ENCODE data around the gene DACH1. TPM values are rescaled to one million over a fixed set of nuclear protein-coding genes. Genes with fewer than 3 reads are reported as not detected.

DACH1 gene
- total and polyA plus RNA-seq, 3 experiments from 2014 or later, result not detected

DNA sequence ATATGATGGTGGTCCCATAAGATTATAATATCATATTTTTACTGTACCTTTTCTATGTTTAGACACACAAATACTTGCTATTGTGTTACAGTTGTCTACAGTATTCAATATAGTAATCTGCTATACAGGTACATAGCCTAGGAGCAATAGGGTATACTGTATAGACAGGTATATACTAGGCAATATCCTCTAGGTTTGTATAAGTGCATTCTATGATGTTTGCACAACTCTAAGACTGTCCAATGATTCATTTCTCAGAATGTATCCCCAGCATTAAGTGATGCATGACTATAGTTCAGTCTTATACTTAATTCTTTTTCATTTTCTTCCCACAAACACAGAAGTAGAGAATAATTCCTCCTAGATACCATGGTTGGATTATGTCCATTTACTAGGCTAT lies 383.3 kb downstream of the DACH1 start:
- CTCF ChIA-PET, result no interaction called here
- Histone ChIP-seq H3K27me3 (ENCODE audit: insufficient read depth, low read length, poor library complexity, severe bottlenecking) (no peaks in the 10 kb centered on the region), H3K36me3 (ENCODE audit: insufficient read depth, low read length) (no peaks in the 10 kb centered on the region), H3K4me3 (ENCODE audit: low read length) (no peak overlapping the region), H3K27ac (ENCODE audit: low read depth, low read length) (no peak overlapping the region), H3K9me3 (ENCODE audit: low read length) (no peaks in the 10 kb centered on the region), H3K4me1 (ENCODE audit: insufficient read depth, low read length) (no peaks in the 10 kb centered on the region)
- Mint-ChIP-seq H3K36me3 (no peaks in the 10 kb centered on the region), H3K4me3 (no peak overlapping the region), H3K9me3 (peaks cover 0 to 12% (median 0%) of the 10 kb centered on the region in 5 donors), H3K27me3 (no peaks in the 10 kb centered on the region), H3K27ac (no peak overlapping the region), H3K4me1 (no peaks in the 10 kb centered on the region)
- DNase-seq, result no peak
- POLR2A ChIA-PET, result no interaction called here

DNA sequence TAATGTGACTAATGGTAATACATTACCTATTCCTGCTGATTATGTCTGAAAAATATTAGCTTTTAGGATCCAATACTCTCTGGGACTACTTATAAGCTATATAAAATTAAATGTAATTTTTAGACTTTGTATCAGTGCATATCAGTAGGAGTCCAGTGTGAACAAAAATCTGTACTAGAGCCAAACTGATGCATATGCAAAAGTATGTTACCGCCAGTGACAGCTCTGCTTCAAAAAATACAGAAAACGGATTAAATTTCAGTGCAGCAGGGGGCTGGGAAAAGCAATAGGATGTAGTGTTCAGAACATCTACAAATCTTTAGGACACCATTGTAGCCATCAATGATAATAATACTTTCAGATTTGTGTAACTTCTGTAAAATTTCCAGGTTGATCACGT lies 385.5 kb downstream of the DACH1 start:
- Mint-ChIP-seq H3K4me3 (no peak overlapping the region), H3K27ac (no peak overlapping the region), H3K36me3 (no peaks in the 10 kb centered on the region), H3K4me1 (no peaks in the 10 kb centered on the region), H3K9me3 (peaks cover 0 to 12% (median 0%) of the 10 kb centered on the region in 5 donors), H3K27me3 (no peaks in the 10 kb centered on the region)
- Histone ChIP-seq H3K27me3 (ENCODE audit: insufficient read depth, low read length, poor library complexity, severe bottlenecking) (no peaks in the 10 kb centered on the region), H3K36me3 (ENCODE audit: insufficient read depth, low read length) (no peaks in the 10 kb centered on the region), H3K4me3 (ENCODE audit: low read length) (no peak overlapping the region), H3K27ac (ENCODE audit: low read depth, low read length) (no peak overlapping the region), H3K4me1 (ENCODE audit: insufficient read depth, low read length) (no peaks in the 10 kb centered on the region), H3K9me3 (ENCODE audit: low read length) (no peaks in the 10 kb centered on the region)
- ChIA-PET CTCF (no interaction called here), POLR2A (no interaction called here)
- DNase-seq, result no peak

DNA sequence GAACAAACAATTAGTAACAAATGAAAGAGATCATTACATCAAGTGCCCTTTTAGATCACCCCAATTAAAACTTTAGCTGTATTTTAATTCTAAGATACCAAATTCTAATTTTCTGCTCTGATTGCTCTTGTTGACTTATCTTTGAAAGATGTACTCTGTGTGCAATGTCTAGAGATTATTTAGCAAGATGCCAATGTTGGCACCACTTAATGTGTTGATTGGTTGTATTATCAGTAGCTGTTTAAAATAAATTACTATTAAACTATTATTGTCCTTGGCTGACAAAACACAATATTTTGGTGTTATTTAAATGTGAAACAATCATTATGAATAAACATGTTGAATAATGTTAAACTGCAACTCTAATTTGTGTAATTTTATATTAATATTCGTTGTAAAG lies 386.0 kb downstream of the DACH1 start:
- Mint-ChIP-seq H3K36me3 (no peaks in the 10 kb centered on the region), H3K27me3 (no peaks in the 10 kb centered on the region), H3K4me3 (no peak overlapping the region), H3K27ac (no peak overlapping the region), H3K4me1 (no peaks in the 10 kb centered on the region), H3K9me3 (peaks cover 0 to 12% (median 0%) of the 10 kb centered on the region in 5 donors)
- H3K27ac ChIP-seq (ENCODE audit: low read depth, low read length), result no peak overlapping the region
- no peak overlapping the region for H3K4me3 ChIP-seq (ENCODE audit: low read length)
- H3K27me3 ChIP-seq (ENCODE audit: insufficient read depth, low read length, poor library complexity, severe bottlenecking), result no peaks in the 10 kb centered on the region
- ChIA-PET POLR2A (no interaction called here), CTCF (no interaction called here)
- H3K36me3 ChIP-seq (ENCODE audit: insufficient read depth, low read length), result no peaks in the 10 kb centered on the region
- no peak for DNase-seq
- no peaks in the 10 kb centered on the region for H3K9me3 ChIP-seq (ENCODE audit: low read length)
- H3K4me1 ChIP-seq (ENCODE audit: insufficient read depth, low read length), result no peaks in the 10 kb centered on the region

DNA sequence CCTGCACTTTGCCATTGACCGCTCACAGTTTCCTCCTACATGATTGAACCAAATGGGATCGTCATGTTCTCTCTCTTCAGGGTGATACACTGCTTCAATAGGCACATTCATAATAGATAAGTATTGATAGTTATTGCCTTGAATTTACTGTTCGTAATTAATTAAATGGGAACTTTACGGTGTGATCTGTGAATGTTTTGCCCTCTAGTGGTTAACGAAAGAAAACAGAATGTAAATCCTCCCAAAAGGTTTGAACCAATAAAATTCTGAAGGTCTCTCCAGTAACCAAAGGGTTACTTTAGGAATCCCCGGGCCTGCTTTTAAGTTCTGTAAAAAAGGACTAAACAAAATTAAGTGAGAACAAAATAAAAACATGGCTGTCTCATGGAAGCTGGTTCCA lies 389.3 kb downstream of the DACH1 start:
- H3K27me3 Mint-ChIP-seq, result no peaks in the 10 kb centered on the region
- H3K27ac Mint-ChIP-seq, result no peak overlapping the region
- H3K9me3 ChIP-seq (ENCODE audit: low read length), result no peaks in the 10 kb centered on the region
- H3K36me3 ChIP-seq (ENCODE audit: insufficient read depth, low read length), result no peaks in the 10 kb centered on the region
- ChIA-PET CTCF (no interaction called here), POLR2A (no interaction called here)
- H3K27ac ChIP-seq (ENCODE audit: low read depth, low read length), result no peak overlapping the region
- H3K36me3 Mint-ChIP-seq, result no peaks in the 10 kb centered on the region
- no peaks in the 10 kb centered on the region for H3K4me1 ChIP-seq (ENCODE audit: insufficient read depth, low read length)
- no peak overlapping the region for H3K4me3 ChIP-seq (ENCODE audit: low read length)
- H3K4me1 Mint-ChIP-seq, result no peaks in the 10 kb centered on the region
- no peak overlapping the region for H3K4me3 Mint-ChIP-seq
- H3K27me3 ChIP-seq (ENCODE audit: insufficient read depth, low read length, poor library complexity, severe bottlenecking), result no peaks in the 10 kb centered on the region
- H3K9me3 Mint-ChIP-seq, result peaks cover 0 to 23% (median 0%) of the 10 kb centered on the region in 5 donors
- no peak for DNase-seq

DNA sequence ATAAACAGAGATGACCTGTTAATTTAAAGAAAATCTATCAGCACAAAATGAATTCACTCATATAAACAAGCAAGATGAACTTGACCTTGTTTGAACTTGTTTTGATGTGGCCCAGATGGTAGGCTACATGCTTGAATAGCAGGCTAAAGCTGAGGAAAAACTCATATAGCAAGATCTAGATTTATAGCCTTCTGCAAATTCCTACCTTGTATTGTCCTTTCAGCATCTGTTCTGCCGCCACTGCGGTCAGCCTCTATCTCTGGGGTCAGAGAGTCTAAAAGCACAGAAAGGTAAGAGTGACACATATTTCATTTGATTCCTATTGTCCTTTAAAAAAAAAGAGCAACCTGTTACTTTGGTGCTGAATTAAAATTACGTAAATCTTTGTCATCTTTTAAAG lies 392.1 kb downstream of the DACH1 start:
- no peak overlapping the region for H3K27ac ChIP-seq (ENCODE audit: low read depth, low read length)
- H3K27me3 Mint-ChIP-seq, result no peaks in the 10 kb centered on the region
- H3K4me1 ChIP-seq (ENCODE audit: insufficient read depth, low read length), result no peaks in the 10 kb centered on the region
- H3K4me3 ChIP-seq (ENCODE audit: low read length), result no peak overlapping the region
- H3K9me3 Mint-ChIP-seq, result peaks cover 0 to 11% (median 3%) of the 10 kb centered on the region in 5 donors
- ChIA-PET CTCF (no interaction called here), POLR2A (no interaction called here)
- no peak overlapping the region for H3K4me3 Mint-ChIP-seq
- H3K36me3 ChIP-seq (ENCODE audit: insufficient read depth, low read length), result no peaks in the 10 kb centered on the region
- no peak overlapping the region for H3K27ac Mint-ChIP-seq
- no peaks in the 10 kb centered on the region for H3K27me3 ChIP-seq (ENCODE audit: insufficient read depth, low read length, poor library complexity, severe bottlenecking)
- H3K36me3 Mint-ChIP-seq, result no peaks in the 10 kb centered on the region
- no peaks in the 10 kb centered on the region for H3K9me3 ChIP-seq (ENCODE audit: low read length)
- H3K4me1 Mint-ChIP-seq, result no peaks in the 10 kb centered on the region
- DNase-seq, result no peak

DNA sequence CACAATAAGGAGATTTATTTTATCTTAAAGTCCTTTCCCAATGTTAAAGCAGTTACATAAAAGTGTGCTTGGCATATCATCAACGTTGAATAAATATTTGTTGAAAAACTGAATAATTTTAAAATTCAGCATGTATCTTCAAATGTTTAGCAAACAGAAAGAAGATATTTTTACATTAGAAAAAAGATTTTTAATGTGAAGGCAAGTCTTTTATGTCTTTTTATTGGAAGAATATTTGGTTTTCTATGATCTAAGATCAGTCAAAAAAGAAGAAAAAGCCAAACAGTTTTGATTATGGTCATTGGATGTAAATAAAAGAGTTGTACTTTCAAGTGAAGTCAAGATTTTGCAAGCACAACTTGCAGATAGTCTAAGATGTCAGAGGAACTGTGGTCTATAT lies 397.4 kb downstream of the DACH1 start:
- no peaks in the 10 kb centered on the region for H3K27me3 ChIP-seq (ENCODE audit: insufficient read depth, low read length, poor library complexity, severe bottlenecking)
- DNase-seq, result no peak
- H3K4me1 ChIP-seq (ENCODE audit: insufficient read depth, low read length), result no peaks in the 10 kb centered on the region
- no peak overlapping the region for H3K4me3 Mint-ChIP-seq
- H3K27ac ChIP-seq (ENCODE audit: low read depth, low read length), result no peak overlapping the region
- peaks cover 0 to 16% (median 3%) of the 10 kb centered on the region in 5 donors for H3K9me3 Mint-ChIP-seq
- no peak overlapping the region for H3K27ac Mint-ChIP-seq
- POLR2A ChIA-PET, result no interaction called here
- H3K4me3 ChIP-seq (ENCODE audit: low read length), result no peak overlapping the region
- H3K4me1 Mint-ChIP-seq, result no peaks in the 10 kb centered on the region
- H3K9me3 ChIP-seq (ENCODE audit: low read length), result no peaks in the 10 kb centered on the region
- no peaks in the 10 kb centered on the region for H3K36me3 ChIP-seq (ENCODE audit: insufficient read depth, low read length)
- H3K36me3 Mint-ChIP-seq, result no peaks in the 10 kb centered on the region
- CTCF ChIA-PET, result no interaction called here
- no peaks in the 10 kb centered on the region for H3K27me3 Mint-ChIP-seq

GRCh38 chr13:71464686-71465085 lies 402.3 kb downstream of the DACH1 start:
- Histone ChIP-seq H3K4me1 (ENCODE audit: insufficient read depth, low read length) (no peaks in the 10 kb centered on the region), H3K9me3 (ENCODE audit: low read length) (no peaks in the 10 kb centered on the region), H3K27me3 (ENCODE audit: insufficient read depth, low read length, poor library complexity, severe bottlenecking) (no peaks in the 10 kb centered on the region), H3K36me3 (ENCODE audit: insufficient read depth, low read length) (no peaks in the 10 kb centered on the region), H3K4me3 (ENCODE audit: low read length) (no peak overlapping the region), H3K27ac (ENCODE audit: low read depth, low read length) (no peak overlapping the region)
- no peaks in the 10 kb centered on the region for H3K27me3 Mint-ChIP-seq
- H3K9me3 Mint-ChIP-seq, result peaks cover 0 to 12% (median 0%) of the 10 kb centered on the region in 5 donors
- ChIA-PET POLR2A (no interaction called here), CTCF (no interaction called here)
- DNase-seq, result no peak
- no peak overlapping the region for H3K27ac Mint-ChIP-seq
- no peak overlapping the region for H3K4me3 Mint-ChIP-seq
- no peaks in the 10 kb centered on the region for H3K4me1 Mint-ChIP-seq
- H3K36me3 Mint-ChIP-seq, result no peaks in the 10 kb centered on the region

GRCh38 chr13:71461892-71462291 lies 405.1 kb downstream of the DACH1 start:
- no peak overlapping the region for H3K4me3 ChIP-seq (ENCODE audit: low read length)
- Mint-ChIP-seq H3K27me3 (no peaks in the 10 kb centered on the region), H3K27ac (no peak overlapping the region), H3K4me1 (no peaks in the 10 kb centered on the region), H3K4me3 (no peak overlapping the region), H3K36me3 (no peaks in the 10 kb centered on the region), H3K9me3 (peaks cover 0 to 14% (median 2%) of the 10 kb centered on the region in 5 donors)
- DNase-seq, result no peak
- ChIA-PET CTCF (no interaction called here), POLR2A (no interaction called here)
- no peaks in the 10 kb centered on the region for H3K36me3 ChIP-seq (ENCODE audit: insufficient read depth, low read length)
- no peaks in the 10 kb centered on the region for H3K27me3 ChIP-seq (ENCODE audit: insufficient read depth, low read length, poor library complexity, severe bottlenecking)
- H3K27ac ChIP-seq (ENCODE audit: low read depth, low read length), result no peak overlapping the region
- H3K4me1 ChIP-seq (ENCODE audit: insufficient read depth, low read length), result no peaks in the 10 kb centered on the region
- no peaks in the 10 kb centered on the region for H3K9me3 ChIP-seq (ENCODE audit: low read length)

GRCh38 chr13:71460211-71460610 lies 406.8 kb downstream of the DACH1 start:
- no peaks in the 10 kb centered on the region for H3K9me3 ChIP-seq (ENCODE audit: low read length)
- no peak overlapping the region for H3K4me3 ChIP-seq (ENCODE audit: low read length)
- Mint-ChIP-seq H3K27me3 (no peaks in the 10 kb centered on the region), H3K9me3 (peaks cover 0 to 10% (median 2%) of the 10 kb centered on the region in 5 donors), H3K4me3 (no peak overlapping the region), H3K36me3 (no peaks in the 10 kb centered on the region), H3K4me1 (no peaks in the 10 kb centered on the region), H3K27ac (no peak overlapping the region)
- no peaks in the 10 kb centered on the region for H3K36me3 ChIP-seq (ENCODE audit: insufficient read depth, low read length)
- H3K4me1 ChIP-seq (ENCODE audit: insufficient read depth, low read length), result no peaks in the 10 kb centered on the region
- CTCF ChIA-PET, result no interaction called here
- DNase-seq, result no peak
- H3K27me3 ChIP-seq (ENCODE audit: insufficient read depth, low read length, poor library complexity, severe bottlenecking), result no peaks in the 10 kb centered on the region
- H3K27ac ChIP-seq (ENCODE audit: low read depth, low read length), result no peak overlapping the region
- POLR2A ChIA-PET, result no interaction called here

Measured in CD8-positive, alpha-beta memory T cell (primary cell).